ENCODE results near the gene GCFC2.

DNA sequence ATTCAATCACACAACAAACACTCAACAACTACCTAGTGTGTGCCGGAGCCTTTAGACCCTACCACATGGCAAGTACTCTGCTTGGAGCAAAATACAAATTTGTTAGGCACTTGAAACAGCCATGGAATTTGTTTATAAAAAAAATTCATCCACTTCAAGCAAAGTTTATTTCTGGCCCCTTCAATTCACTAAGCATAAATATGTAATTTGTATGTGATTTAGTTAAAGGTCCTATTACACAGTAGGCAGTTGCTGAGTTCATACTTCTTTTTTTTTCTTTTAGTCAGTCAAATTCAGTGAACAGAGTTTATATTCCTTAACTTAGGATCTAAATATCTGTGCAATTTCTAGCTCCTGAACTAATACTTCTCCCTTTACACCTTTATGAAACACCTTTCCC lies 22.5 kb downstream of the GCFC2 start:
- TF ChIP-seq, protein P1, sequence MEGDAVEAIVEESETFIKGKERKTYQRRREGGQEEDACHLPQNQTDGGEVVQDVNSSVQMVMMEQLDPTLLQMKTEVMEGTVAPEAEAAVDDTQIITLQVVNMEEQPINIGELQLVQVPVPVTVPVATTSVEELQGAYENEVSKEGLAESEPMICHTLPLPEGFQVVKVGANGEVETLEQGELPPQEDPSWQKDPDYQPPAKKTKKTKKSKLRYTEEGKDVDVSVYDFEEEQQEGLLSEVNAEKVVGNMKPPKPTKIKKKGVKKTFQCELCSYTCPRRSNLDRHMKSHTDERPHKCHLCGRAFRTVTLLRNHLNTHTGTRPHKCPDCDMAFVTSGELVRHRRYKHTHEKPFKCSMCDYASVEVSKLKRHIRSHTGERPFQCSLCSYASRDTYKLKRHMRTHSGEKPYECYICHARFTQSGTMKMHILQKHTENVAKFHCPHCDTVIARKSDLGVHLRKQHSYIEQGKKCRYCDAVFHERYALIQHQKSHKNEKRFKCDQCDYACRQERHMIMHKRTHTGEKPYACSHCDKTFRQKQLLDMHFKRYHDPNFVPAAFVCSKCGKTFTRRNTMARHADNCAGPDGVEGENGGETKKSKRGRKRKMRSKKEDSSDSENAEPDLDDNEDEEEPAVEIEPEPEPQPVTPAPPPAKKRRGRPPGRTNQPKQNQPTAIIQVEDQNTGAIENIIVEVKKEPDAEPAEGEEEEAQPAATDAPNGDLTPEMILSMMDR (IDR thresholded peaks at IDR 0.05): no peak
- TF ChIP-seq POLR2A (IDR thresholded peaks at IDR 0.05): no peak

Data from vagina (tissue), 2 donors.